Hepatocyte (in vitro differentiated cells): ENCODE measurements around the gene TTLL7. TPM values are rescaled to one million over a fixed set of nuclear protein-coding genes. Genes with fewer than 3 reads are reported as not detected.

Experiments used
- DNase-seq: peaks from one replicate; pipeline ENCODE4 v3.0.0-alpha.2; 2016; ENCODE audit warnings: low spot score
- H2AFZ ChIP-seq: fragments of 200-600 bp; sonication (generic); 2 replicates; pipeline ENCODE4 v1.6.0; 2016; ENCODE audit warnings: antibody characterized with exemption, mild to moderate bottlenecking
- H3K27ac ChIP-seq: fragments of 200-600 bp; sonication (generic); 2 replicates; pipeline ENCODE4 v1.5.1; 2016; ENCODE audit warnings: mild to moderate bottlenecking
- H3K27me3 ChIP-seq: fragments of 200-600 bp; sonication (generic); 2 replicates; pipeline ENCODE4 v1.6.1; 2016
- H3K36me3 ChIP-seq: fragments of 200-600 bp; sonication (generic); replicated peaks from 2 replicates; pipeline ENCODE4 v1.5.1; 2016; ENCODE audit warnings: low read depth; ENCODE audit not compliant: insufficient read depth
- H3K4me1 ChIP-seq: fragments of 200-600 bp; sonication (generic); 2 replicates; pipeline ENCODE4 v1.5.1; 2016; ENCODE audit warnings: mild to moderate bottlenecking, moderate library complexity; ENCODE audit not compliant: insufficient read depth
- H3K4me2 ChIP-seq: fragments of 200-600 bp; sonication (generic); 2 replicates; pipeline ENCODE4 v1.6.0; 2016
- H3K4me3 ChIP-seq: fragments of 200-600 bp; sonication (generic); 2 replicates; pipeline ENCODE4 v1.5.1; 2016; ENCODE audit warnings: mild to moderate bottlenecking
- H3K79me2 ChIP-seq: fragments of 200-600 bp; sonication (generic); 2 replicates; pipeline ENCODE4 v1.6.0; 2017; ENCODE audit warnings: mild to moderate bottlenecking
- H3K9me2 ChIP-seq: fragments of 200-600 bp; sonication (generic); replicated peaks from 2 replicates; pipeline ENCODE4 v1.6.0; 2017; ENCODE audit warnings: mild to moderate bottlenecking; ENCODE audit not compliant: insufficient read depth
- H3K9me3 ChIP-seq: fragments of 200-600 bp; sonication (generic); 2 replicates; pipeline ENCODE4 v1.5.1; 2016; ENCODE audit warnings: low read depth, mild to moderate bottlenecking
- H4K20me1 ChIP-seq: fragments of 200-600 bp; sonication (generic); 2 replicates; pipeline ENCODE4 v1.6.0; 2016; ENCODE audit warnings: mild to moderate bottlenecking; ENCODE audit not compliant: insufficient read depth, poor library complexity, severe bottlenecking
- CTCF ChIP-seq: fragments of 200-600 bp; sonication (generic); IDR thresholded peaks from 2 replicates; pipeline ENCODE4 v1.5.1; 2016; ENCODE audit warnings: antibody characterized with exemption, mild to moderate bottlenecking; ENCODE audit not compliant: poor library complexity
- EZH2 ChIP-seq: fragments of 200-600 bp; sonication (generic); IDR thresholded peaks from 2 replicates; pipeline ENCODE4 v1.6.1; 2016; ENCODE audit warnings: antibody characterized with exemption, mild to moderate bottlenecking, borderline replicate concordance
- EZH2phosphoT487 ChIP-seq: fragments of 200-600 bp; sonication (generic); IDR thresholded peaks from one replicate; pipeline ENCODE4 v1.6.1; 2018; ENCODE audit warnings: antibody characterized with exemption, mild to moderate bottlenecking, low read depth, moderate library complexity; ENCODE audit not compliant: unreplicated experiment, severe bottlenecking
- WGBS: methylation state at CpG from one replicate; pipeline ENCODE4 v1.1.6; 2016; ENCODE audit warnings: low lambda C conversion rate; ENCODE audit errors: missing lambda C conversion rate; 5-methylcytosine and 5-hydroxymethylcytosine counted together
- polyA plus RNA-seq: library from polyadenylated mRNA; unstranded; fragments of >200 nt; fragmentation: Nextera tagmentation; extraction: Ambion mirVana; gene quantifications from 2 replicates; pipeline ENCODE4 v1.2.1, GENCODE V29; 2016
- total RNA-seq: library from RNA; depleted of rRNA; stranded (reverse); fragments of >200 nt; gene quantifications from 2 replicates; pipeline ENCODE4 v1.2.3, GENCODE V29; 2014

TTLL7 gene
- total and polyA plus RNA-seq, 2 experiments from 2014 or later = 1.9 to 3.5 TPM

GRCh38 chr1:83929184-83929583 is 69.7 kb downstream of the TTLL7 start:
- H3K4me3 ChIP-seq = no peak overlapping the region
- no peaks in the 10 kb centered on the region for H3K36me3 ChIP-seq
- H3K27me3 ChIP-seq = no peaks in the 10 kb centered on the region
- no peaks in the 10 kb centered on the region for H4K20me1 ChIP-seq
- H3K9me3 ChIP-seq = no peaks in the 10 kb centered on the region
- H3K4me1 ChIP-seq = no peaks in the 10 kb centered on the region
- H3K79me2 ChIP-seq = no peaks in the 10 kb centered on the region
- no peak overlapping the region for H3K4me2 ChIP-seq
- DNase-seq = no peak
- no peak overlapping the region for H3K27ac ChIP-seq
- WGBS = 100% methylated on average over 1 of the region's 1 CpG
- no peak overlapping the region for H2AFZ ChIP-seq
- TF ChIP-seq EZH2phosphoT487 (no peak), CTCF (no peak), EZH2 (no peak)
- H3K9me2 ChIP-seq = no peaks in the 10 kb centered on the region

GRCh38 chr1:83928396-83928795 is 70.5 kb downstream of the TTLL7 start:
- Histone ChIP-seq H2AFZ (no peak overlapping the region), H3K4me2 (no peak overlapping the region)
- TF ChIP-seq EZH2phosphoT487 = no peak
- no peak for TF ChIP-seq CTCF
- no peak for TF ChIP-seq EZH2

GRCh38 chr1:83927701-83928100 is 71.2 kb downstream of the TTLL7 start:
- Histone ChIP-seq H3K4me3 (no peak overlapping the region), H4K20me1 (no peaks in the 10 kb centered on the region), H3K79me2 (no peaks in the 10 kb centered on the region), H3K4me2 (no peak overlapping the region), H3K27me3 (no peaks in the 10 kb centered on the region), H3K4me1 (no peaks in the 10 kb centered on the region), H2AFZ (no peak overlapping the region), H3K9me2 (no peaks in the 10 kb centered on the region), H3K27ac (no peak overlapping the region), H3K9me3 (no peaks in the 10 kb centered on the region), H3K36me3 (no peaks in the 10 kb centered on the region)
- no peak for TF ChIP-seq EZH2
- no peak for TF ChIP-seq EZH2phosphoT487
- TF ChIP-seq CTCF = no peak
- WGBS = 91% methylated on average over 1 of the region's 1 CpG
- DNase-seq = no peak

More at GRCh38 chr1:83928396-83928795, 70.5 kb downstream of the TTLL7 start:
- no peak for DNase-seq
- Histone ChIP-seq H3K9me3 (no peaks in the 10 kb centered on the region), H3K9me2 (no peaks in the 10 kb centered on the region), H3K4me1 (no peaks in the 10 kb centered on the region), H3K4me3 (no peak overlapping the region), H3K36me3 (no peaks in the 10 kb centered on the region), H4K20me1 (no peaks in the 10 kb centered on the region), H3K27ac (no peak overlapping the region), H3K79me2 (no peaks in the 10 kb centered on the region), H3K27me3 (no peaks in the 10 kb centered on the region)

- H2AFZ ChIP-seq = no peak overlapping the region
- no peaks in the 10 kb centered on the region for H3K4me1 ChIP-seq
- no peak for DNase-seq
- H3K4me2 ChIP-seq = no peak overlapping the region
- no peaks in the 10 kb centered on the region for H3K79me2 ChIP-seq
- H4K20me1 ChIP-seq = no peaks in the 10 kb centered on the region
- no peaks in the 10 kb centered on the region for H3K27me3 ChIP-seq
- no peaks in the 10 kb centered on the region for H3K9me3 ChIP-seq
- no peaks in the 10 kb centered on the region for H3K9me2 ChIP-seq
- no peak overlapping the region for H3K4me3 ChIP-seq
- H3K27ac ChIP-seq = no peak overlapping the region
- no peaks in the 10 kb centered on the region for H3K36me3 ChIP-seq
- TF ChIP-seq EZH2phosphoT487 (no peak), EZH2 (no peak), CTCF (no peak)
Measured at GRCh38 chr1:83927061-83927460, 71.9 kb downstream of the TTLL7 start.
